HS-5 (cell line): ENCODE results near the gene TBC1D7.

Experiments
- DNase-seq: peaks from one replicate; pipeline ENCODE4 v3.0.0-alpha.2; 2012; ENCODE audit warnings: low read depth

The TBC1D7 gene

GRCh38 chr6:13272131-13273046, 55.9 kb downstream of the TBC1D7 start:
- no peak for DNase-seq

GRCh38 chr6:13268913-13269518, 59.3 kb downstream of the TBC1D7 start:
- DNase-seq, result peak; percentile 42

GRCh38 chr6:13267142-13267651, 61.1 kb downstream of the TBC1D7 start:
- no peak for DNase-seq

- DNase-seq, result no peak
These were observed 64.7 kb downstream of the TBC1D7 start for GRCh38 chr6:13263669-13264068.

- DNase-seq, result no peak
These were observed 65.8 kb downstream of the TBC1D7 start for GRCh38 chr6:13262302-13263230.

GRCh38 chr6:13261464-13261994, 66.8 kb downstream of the TBC1D7 start:
- no peak for DNase-seq

- no peak for DNase-seq
These were observed 67.5 kb downstream of the TBC1D7 start for GRCh38 chr6:13260831-13261230.

GRCh38 chr6:13260101-13260598, 68.2 kb downstream of the TBC1D7 start:
- no peak for DNase-seq

- DNase-seq, result no peak
These were observed 68.9 kb downstream of the TBC1D7 start for GRCh38 chr6:13259393-13259792.

- DNase-seq, result no peak
These were observed 71.9 kb downstream of the TBC1D7 start for GRCh38 chr6:13256266-13257001.
